ENCODE measurements around the gene GOLGA8K.
A peak's percentile ranks its signal among the peaks of the same experiment; 100 is the strongest.
"Not testable (repeated sequence)": the region's sequence is repeated elsewhere in the genome, so short reads cannot be mapped to it uniquely, and the experiment has no call there.

Gene GOLGA8K, protein sequence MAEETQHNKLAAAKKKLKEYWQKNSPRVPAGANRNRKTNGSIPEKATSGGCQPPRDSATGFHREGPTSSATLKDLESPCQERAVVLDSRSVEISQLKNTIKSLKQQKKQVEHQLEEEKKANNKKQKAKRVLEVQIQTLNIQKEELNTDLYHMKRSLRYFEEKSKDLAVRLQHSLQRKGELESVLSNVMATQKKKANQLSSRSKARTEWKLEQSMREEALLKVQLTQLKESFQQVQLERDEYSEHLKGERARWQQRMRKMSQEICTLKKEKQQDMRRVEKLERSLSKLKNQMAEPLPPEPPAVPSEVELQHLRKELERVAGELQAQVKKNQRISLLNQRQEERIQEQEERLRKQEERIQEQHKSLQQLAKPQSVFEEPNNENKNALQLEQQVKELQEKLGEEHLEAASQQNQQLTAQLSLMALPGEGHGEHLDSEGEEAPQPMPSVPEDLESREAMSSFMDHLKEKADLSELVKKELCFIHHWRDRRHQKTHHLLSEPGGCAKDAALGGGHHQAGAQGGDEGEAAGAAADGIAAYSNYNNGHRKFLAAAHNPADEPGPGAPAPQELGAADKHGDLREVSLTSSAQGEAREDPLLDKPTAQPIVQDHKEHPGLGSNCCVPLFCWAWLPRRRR

DNA sequence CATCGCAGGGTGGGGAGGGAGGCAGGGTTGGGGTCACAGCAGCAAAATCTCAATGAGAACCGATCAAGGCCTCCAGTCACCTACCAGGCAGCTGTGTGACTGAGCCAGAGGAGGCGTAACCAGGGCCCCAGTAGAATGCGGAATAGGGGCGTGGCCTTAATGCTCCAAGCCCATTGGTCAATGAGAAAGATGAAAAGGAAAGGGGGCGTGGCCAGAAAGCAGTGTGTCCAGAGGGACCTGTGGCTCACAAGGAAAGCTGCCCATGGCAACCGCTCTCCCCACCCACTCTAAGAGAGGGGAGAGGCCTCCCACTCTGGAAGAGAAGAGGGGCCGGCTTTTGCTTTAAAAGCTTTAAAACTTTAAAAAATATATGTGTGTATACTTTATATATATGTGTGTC lies at the start of gene GOLGA8K:
TSS of gene GOLGA8K (minus strand) at position 101 of the 400 bp plus-strand sequence. CDS start at position 3, 98 bp downstream.
- DNase-seq (ENCODE audit: low read depth in 2 of 2) = not testable (repeated sequence)

DNA sequence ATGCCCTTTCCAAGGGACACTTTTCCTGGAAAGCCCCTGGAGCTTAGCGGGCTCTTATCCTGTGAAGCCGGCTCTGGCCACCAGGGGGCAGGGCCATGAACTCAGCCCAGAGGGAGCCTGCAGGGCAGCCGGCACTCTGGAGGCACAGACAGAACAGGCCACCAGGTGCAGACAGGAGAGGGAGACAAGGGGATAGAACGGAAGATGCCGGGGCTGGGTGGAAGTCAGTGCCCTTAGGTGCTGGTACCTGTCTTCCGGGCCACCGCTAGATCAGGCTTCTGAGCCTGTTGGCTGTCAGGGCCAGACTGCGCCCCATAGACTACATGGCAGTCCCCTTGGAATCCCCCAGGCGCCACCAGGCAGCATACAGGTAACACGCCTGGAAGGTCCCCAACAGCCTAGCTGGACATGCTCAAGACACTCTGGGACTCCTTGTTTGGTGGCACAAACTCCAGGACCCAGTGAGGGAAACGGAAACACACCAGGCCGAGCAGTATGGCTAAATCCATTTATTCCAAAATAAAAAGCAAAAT lies 37.4 kb upstream of the GOLGA8K start:
- not testable (repeated sequence) for DNase-seq (ENCODE audit: low read depth in 2 of 2)

DNA sequence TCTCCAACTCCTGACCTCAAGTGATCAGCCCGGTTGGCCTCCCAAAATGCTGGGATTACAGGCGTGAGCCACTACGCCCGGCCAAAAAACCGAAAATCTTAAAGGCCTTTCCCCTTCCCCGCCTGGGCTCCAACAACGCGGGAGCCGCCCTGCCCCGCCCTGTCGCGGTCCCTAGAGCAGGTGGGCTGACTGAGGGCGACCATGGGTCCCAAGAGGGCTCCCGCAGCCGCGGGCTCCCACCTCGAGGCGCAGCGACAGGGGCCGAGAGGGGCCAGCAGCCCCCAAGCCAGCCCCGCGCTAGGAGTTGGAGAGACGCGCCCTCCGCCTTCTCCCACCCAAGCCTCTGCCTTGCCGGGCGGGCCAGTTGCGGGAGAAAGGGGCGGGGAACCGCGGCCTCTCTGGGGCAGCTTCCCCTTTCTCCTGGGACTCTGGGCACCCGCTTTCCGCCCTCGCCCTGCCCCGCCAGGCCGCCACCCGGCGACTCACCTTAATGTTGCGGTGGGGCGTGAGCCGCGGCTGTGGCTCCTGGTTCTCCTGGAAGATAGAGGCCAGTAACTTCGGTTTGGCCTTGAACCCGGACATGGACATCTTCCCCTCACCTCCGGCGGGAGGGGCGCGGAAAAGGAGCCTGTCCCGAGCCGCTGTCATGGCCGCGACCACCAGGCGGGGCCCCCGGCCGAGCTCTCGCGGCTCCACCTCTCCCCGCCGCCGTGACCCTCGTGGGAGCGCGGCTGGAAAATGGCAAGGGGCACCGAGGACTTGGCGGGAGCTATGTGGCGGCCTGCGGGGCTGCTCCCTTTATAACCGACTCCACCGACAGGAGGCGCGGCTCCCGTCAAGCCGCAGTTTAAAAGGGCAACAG lies 31.2 kb upstream of the GOLGA8K start:
- DNase-seq (ENCODE audit: low read depth in 2 of 2) = not testable (repeated sequence)

DNA sequence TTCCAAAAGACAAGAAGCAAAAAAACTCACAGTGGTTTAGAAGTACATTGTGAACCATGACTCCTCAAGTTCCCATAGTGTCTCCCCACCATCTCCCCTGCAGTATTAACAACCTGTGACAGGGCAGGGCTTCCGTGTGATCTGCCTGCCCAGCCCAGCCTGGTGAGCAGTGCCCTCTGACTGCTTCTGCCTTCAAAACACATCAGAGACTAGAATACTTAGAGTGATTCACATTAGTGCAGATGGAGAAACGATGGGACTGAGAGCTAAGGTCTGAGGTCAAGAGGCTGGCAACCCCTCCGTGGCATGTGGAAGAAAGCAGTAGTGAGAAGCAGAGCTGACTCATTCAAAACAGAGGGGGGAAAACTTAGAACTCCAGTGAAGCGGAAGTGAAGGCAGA lies 24.5 kb upstream of the GOLGA8K start:
- not testable (repeated sequence) for DNase-seq (ENCODE audit: low read depth in 2 of 2)

DNA sequence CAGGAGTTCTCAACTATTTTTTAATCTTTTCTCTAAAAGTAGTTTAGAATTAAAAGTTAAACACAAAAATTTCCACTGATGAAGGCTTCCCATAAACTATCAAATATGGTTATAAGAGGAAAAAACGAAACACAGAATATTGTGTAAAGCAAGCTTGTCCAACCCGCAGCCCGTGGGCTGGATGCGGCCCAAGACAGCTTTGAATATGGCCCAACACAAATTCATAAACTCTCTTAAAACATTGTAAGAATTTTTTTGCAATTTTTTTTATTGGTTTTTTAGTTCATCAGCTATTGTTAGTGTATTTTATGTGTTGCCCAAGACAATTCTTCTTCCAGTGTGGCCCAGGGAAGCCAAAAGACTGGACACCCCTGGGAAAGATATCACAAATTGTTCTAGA lies 23.4 kb upstream of the GOLGA8K start:
- DNase-seq (ENCODE audit: low read depth in 2 of 2) = not testable (repeated sequence)

DNA sequence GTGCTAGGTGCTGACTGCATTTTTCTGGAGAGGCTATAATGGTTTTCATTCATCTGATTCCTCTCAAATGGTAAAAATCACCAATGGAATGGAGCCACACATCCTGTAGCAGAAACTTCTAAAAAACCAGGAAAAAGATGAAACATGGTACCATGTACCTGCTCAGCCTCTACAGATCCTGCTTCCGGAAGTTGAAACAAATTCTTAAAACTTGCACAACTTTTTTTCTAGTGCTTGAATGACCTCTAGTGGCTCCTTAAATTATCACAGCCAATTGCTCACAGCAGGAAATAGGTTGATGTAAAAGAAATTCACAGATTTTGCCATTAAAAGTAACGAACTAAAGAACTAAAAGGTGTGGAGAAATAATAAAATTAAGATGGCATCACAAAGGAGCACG lies 4.8 kb upstream of the GOLGA8K start:
- DNase-seq (ENCODE audit: low read depth in 2 of 2) = not testable (repeated sequence)

DNA sequence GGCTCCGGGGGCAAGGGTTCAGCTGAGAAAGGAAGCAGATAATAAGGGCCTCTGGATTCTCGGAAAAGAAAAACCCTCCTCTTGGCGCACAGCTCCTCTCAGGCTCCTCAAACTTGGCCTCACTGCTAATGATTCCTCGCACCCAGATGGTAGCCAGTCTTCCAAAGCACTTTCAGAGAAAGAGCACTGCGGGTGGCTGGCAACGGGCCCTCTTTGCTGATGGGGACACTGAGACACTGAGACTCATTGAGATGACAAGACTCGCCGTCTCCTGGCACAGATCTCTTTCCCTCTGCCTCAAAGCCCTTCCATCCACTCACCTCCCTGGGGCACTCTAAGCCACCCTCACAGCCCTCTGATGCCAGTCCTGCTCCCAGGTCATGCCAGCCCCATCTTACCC lies 6.6 kb downstream of the GOLGA8K start:
- DNase-seq (ENCODE audit: low read depth in 2 of 2) = not testable (repeated sequence)

DNA sequence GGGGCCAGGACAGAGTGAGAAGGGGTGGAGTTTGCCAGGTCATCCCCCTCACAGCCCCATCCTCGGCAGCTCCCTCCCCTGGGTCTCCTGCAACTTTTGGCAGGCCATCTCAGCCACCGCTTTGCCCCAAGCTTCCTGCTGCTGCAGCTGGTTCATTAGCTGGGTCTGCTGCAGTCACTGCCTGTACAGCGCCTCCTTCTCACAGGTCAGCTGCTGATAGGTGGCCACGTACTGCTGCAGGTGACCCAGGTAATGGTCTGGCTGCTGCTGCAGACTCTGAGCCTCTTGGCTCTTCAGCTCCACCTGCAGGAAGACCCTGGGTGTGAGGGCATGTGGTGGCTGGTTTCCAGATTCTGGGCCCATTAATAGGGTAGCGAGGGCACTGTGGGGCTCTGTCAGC lies 8.3 kb downstream of the GOLGA8K start:
- not testable (repeated sequence) for DNase-seq (ENCODE audit: low read depth in 2 of 2)

DNA sequence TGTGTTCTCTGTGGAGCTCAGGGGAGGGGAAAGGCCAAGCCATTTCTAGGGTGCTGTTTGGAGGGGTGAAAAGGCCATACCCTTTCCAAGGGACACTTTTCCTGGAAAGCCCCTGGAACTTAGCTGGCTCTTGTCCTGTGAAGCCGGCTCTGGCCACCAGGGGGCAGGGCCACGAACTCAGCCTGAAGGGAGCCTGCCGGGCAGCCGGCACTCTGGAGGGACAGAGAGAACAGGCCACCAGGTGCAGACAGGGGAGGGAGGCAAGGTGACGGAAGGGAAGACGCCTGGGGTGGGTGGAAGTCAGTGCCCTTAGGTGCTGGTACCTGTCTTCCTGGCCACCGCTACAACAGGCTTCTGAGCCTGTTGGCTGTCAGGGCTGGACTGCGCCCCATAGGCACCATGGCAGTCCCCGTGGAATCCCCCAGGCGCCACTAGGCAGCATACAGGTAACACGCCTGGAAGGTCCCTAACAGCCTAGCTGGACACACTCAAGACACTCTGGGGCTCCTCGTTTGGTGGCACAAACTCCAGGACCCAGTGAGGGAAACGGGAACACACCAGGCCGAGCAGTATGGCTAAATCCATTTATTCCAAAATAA lies 14.9 kb downstream of the GOLGA8K start:
- DNase-seq (ENCODE audit: low read depth in 2 of 2) = not testable (repeated sequence)

DNA sequence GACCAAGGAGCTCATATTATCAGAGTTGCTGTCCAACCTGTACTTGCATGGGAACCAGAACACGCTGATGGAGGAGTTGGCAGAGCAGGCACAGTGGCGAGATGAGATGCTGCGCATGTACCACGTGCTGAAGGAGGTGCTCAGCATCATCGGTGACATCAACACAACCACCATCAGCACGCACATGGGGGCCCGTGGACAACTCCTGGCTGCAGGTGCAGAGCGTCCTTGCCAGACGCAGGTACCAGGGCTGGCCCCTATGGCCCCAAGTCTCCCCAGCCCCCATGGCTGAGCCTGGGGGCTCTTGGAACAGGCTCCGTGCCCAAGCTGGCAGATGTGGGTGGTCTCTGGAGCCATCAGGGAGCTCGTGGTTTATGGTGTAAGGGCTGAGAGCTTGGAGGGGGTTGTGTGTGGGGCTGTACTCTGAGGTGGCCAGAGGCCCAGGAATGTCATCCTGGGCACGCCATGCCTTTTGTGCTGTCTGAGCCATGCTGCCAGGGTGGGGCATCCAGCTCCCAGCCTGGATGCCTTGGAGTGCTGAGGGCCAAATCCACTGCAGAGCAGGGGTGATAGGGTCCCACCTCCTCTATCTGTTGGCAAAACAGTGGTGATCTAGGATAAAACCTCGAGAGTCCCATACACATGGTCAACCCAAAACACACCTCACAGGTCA lies 17.1 kb downstream of the GOLGA8K start:
- not testable (repeated sequence) for DNase-seq (ENCODE audit: low read depth in 2 of 2)

DNA sequence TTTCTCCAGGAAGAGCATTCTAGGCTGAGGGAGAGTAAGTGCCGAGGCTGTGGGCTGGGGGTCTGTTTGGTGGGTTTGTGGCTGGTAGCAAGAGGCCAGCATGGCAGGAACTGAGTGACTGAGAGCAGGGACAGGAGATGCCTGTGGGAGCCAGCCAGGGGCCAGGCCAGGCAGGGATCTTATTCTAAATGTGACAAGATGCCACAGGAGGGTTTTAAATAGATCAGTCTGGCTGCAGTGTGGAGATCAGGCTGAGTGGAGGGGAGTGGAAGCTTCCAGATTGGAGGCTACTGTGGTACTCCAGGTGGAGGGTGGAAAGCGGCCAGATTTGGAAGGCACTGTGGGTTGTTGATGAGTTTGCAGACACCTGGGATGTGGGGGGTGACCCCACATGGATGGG lies 28.9 kb downstream of the GOLGA8K start:
- not testable (repeated sequence) for DNase-seq (ENCODE audit: low read depth in 2 of 2)

DNA sequence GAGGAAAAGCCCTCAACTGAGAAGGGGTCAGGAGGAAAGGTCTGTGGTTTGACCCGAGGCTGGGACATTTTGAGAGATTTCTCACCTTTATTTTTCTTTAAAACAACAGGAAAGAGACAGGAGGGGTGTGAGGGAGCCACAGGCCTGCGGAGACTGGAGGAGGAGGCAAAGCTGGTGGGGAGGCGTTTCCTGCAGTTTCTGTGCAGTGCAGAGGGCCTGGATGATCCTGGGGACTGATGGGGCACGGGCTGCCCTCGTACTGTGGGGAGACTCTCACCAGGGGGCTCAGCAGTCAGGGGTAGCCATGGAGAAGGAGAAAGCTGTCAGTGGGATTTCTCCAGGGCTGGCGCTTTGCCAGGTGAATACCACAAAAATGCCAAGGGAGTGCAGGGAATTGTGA lies 29.4 kb downstream of the GOLGA8K start:
- not testable (repeated sequence) for DNase-seq (ENCODE audit: low read depth in 2 of 2)

DNA sequence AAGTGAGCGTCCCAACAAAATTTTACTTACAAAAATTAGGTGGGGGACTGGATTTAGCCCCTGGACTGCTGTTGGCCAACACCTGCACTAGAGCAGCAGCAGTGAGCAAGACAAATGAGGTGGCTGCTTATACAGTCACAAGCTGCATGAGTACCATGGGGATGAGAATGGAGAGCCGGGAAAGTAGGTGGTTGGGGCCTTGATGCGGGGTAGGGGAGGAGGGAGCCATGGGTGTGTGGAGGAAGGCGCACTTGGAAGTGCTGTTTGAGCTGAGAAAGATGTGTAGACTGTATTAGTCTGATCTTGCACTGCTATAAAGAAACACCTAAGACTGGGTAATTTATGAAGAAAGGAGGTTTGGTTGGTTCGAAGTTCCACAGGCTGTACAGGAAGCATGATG lies 31.0 kb downstream of the GOLGA8K start:
- not testable (repeated sequence) for DNase-seq (ENCODE audit: low read depth in 2 of 2)

DNA sequence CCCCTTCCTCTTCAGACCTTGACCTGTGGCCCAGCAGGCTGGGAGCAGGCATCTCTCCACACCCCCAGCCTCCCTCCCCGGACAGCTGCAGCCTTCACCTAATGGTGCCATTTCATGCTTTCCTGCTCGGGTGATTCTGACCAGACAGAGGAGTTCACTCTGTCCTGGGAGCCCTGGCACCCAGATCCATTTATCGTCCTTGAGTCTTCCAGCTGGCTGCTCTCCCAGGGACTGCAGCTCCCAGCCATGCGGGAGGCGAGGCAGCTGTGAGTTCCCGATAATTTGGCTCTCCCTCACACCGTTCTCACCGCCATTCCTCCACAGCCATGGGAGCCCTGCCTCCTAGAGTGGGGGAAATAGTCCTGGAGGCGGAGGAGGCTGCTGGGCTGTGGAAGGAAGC lies 32.6 kb downstream of the GOLGA8K start:
- not testable (repeated sequence) for DNase-seq (ENCODE audit: low read depth in 2 of 2)

DNA sequence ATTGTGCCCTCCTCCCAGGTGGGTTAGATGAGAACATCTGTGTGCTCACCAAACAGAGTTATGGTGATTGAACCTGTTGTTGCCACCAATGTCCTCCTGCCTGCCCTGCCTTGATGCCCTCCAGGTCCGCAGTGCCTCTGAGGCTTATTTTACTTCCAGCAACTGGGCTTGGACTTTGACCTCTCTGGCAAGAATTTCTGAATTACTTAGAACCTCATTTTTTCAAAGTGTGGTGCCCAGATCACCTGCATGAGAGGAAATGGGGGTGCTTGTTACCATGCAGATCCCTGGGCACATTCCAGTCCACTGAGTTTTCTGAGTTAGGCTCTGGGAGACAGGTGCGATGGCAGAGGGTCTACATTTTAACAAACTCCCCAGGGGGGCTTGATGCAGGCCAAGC lies 33.0 kb downstream of the GOLGA8K start:
- not testable (repeated sequence) for DNase-seq (ENCODE audit: low read depth in 2 of 2)

DNA sequence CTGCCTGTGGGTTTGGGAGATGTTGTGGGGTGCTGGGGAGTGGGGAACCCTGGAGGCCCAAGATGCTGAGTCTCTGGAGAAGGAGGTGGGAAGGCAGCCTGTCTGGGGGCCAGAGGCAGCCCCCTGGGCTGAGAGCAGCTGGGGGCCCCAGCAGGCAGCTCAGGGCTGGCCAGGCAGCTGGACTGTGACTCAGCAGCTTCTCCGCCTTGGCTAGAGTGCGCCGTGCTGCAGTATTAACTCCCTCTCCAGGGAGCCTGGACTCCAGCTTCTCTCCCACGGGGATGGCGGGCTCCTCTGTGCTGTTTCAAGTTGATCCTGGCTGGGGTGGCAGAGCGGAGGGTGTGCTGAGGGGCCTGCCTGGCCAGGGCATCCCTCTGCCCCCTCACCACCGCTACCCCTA lies 36.6 kb downstream of the GOLGA8K start:
- DNase-seq (ENCODE audit: low read depth in 2 of 2) = not testable (repeated sequence)

DNA sequence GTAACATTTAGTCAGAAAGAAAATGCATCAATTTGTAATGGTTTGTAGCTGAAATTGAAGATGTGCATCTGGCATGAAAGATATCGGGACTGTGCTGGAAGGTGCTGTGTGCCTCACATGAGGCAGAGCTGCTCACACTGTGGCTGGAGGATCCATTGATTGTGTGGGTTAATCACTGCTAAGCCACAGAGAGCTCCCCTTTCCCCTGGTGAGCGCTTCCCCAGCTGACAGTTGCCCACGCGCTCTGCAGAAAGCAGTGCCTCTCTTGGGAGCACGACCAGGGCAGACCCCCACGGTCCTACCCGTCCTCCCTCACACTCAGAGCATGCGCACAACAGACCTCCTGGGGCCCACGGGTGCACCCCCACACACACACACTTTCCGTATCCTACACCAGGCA lies 37.1 kb downstream of the GOLGA8K start:
- DNase-seq (ENCODE audit: low read depth in 2 of 2) = not testable (repeated sequence)

DNA sequence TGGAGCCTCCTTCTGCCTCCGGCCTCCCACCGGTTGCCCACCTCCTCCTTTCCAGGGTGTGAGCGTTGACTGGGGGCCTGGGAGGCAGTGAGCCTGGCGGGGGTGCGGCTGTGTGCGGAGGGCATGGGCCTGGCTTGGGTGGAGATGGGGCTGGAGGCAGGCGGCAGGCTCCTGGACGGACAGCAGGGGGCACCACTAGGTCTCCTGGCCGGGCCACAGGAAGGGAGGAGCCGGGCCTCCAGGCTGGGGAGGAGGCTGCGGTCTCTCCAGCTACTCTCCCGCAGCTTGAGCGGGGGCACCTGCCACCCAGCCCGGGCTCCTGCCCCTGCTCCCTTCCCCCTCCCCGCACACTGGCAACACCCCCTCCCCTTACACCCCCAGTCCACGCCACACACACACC lies 38.1 kb downstream of the GOLGA8K start:
- peak in 1 of 2 donors; percentile 31 for DNase-seq (ENCODE audit: low read depth in 2 of 2)

DNA sequence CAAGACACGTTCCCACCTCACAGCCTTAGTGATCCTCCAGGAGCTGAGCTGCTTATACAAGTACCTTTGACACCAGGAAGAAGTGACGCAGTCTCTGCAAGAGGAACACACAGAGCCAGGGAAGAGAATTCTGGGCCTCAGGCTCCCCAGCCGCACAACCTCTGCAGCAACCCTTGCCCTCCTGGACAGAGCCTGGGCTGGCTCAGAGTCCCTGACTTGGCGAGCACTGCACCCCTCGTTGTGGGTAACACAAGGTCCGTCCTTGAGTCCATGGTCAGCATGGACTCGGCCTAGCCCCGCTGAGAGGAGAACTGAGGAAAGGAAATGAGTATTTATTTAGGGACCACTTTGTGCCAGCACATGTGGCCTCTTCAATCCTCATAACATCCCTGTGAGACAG lies 39.6 kb downstream of the GOLGA8K start:
- not testable (repeated sequence) for DNase-seq (ENCODE audit: low read depth in 2 of 2)

DNA sequence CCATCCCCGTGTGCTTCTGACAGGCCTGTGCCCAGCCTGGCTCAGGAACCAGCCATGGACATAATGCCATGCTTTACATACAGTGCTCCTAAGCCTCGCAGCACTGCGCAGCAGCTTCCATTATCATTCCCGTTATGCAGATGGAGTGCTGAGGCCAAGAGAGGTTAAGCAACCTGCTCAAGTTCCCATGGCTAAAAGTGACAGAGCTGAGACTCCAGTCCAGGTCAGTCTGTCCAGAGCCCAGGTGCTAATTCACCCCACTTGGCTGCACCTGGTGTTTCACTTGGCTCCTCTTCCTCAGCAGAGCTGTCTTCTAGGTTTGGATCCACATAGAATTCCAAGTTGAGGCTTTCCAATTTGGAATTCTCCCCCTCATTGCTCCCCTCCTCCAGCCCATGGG lies 41.4 kb downstream of the GOLGA8K start:
- DNase-seq (ENCODE audit: low read depth in 2 of 2) = not testable (repeated sequence)

DNA sequence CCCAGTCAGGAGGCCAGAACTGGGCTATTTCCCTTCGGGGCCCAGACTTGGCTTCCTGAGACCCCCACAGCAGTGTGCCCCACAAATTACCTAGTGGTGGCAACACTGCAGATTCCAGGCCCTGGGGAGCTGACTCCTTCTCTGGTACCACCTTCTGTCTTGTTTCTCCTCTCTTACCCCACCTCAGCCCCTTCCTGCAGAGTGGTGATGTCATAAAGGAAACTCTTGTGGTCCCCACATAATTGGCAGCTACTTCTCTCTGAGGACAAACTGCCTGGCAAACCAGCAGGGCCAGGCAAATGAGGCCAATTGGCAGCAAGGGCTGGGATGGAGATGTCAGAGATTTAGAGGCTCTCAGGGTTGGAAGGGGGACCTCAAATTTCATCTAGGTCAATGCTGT lies 44.6 kb downstream of the GOLGA8K start:
- not testable (repeated sequence) for DNase-seq (ENCODE audit: low read depth in 2 of 2)

All from stimulated activated CD8-positive, alpha-beta memory T cell treated with anti-CD3 and anti-CD28 coated beads, Interleukin-2, amount 100 ng/mL, for 1 hour (primary cell).